Measurements from ENCODE around the gene KCNQ1. TPM values are rescaled to one million over a fixed set of nuclear protein-coding genes. Genes with fewer than 3 reads are reported as not detected.

KCNQ1 gene
- total and polyA plus RNA-seq, 2 of the 13 experiments (the other 11 are each of a cell fraction or from before 2014, with no cell fraction given), result 0.02 to 0.08 TPM

DNA sequence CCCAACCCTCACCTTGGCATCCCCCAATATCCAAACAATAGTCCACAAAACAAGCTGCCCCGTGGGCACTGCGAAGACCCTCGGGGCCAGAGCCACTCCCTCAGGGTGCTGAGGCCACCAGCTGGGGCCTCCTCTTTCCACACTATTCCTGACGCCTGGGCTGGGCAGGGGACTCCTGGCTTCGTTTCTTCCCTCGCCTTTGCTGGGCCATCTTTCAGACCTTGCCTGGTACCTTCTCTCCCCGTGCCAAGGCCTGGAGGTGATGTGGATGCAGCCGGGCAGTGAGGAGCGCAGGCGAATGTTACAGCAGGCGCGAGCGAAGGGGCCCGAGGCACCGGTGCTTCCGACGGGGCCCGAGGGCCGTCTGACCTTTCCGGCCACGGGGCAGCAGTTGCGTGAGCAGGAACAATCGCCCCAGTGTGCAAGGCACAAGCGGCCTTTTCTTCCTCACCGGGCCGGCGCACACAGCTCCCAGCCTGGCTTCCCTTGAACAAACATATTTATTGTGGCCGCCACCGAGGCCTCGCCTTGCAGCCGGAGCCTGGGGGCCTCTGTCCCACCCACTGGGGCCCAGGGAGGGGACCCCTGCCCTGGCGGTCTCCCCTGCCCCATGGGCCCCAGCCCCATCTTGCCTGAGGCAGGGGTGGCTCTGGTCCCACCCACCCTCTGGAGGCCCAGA lies 287.6 kb downstream of the KCNQ1 start (continued):
- TF ChIP-seq BRF2 (CRISPR knock-in tag; IDR thresholded peaks at IDR 0.05) (no peak), MYC (CRISPR knock-in tag; IDR thresholded peaks at IDR 0.05; ENCODE audit: borderline replicate concordance) (peak; percentile 90), REPIN1 (CRISPR knock-in tag; IDR thresholded peaks at IDR 0.05; ENCODE audit: borderline replicate concordance, low read depth) (no peak), GABPB1 (CRISPR knock-in tag; IDR thresholded peaks at IDR 0.05) (peak; percentile 86), ZNF615 (CRISPR knock-in tag; IDR thresholded peaks at IDR 0.05; ENCODE audit: borderline replicate concordance) (no peak), ZNF577 (CRISPR knock-in tag; IDR thresholded peaks at IDR 0.05; ENCODE audit: borderline replicate concordance, low read depth) (no peak), ZNF10 (CRISPR knock-in tag; IDR thresholded peaks at IDR 0.05; ENCODE audit: borderline replicate concordance, low read depth) (no peak), SOX6 (IDR thresholded peaks at IDR 0.05) (no peak), SOX6 (CRISPR knock-in tag; IDR thresholded peaks at IDR 0.05) (peak; percentile 95), ZBTB20 (CRISPR knock-in tag; IDR thresholded peaks at IDR 0.05; ENCODE audit: borderline replicate concordance, low read depth) (0 out of 2 replicates have a peak, but pooled peaks have one; percentile 66), RORA (CRISPR knock-in tag; IDR thresholded peaks at IDR 0.05) (no peak), ZFP90 (CRISPR knock-in tag; IDR thresholded peaks at IDR 0.05; ENCODE audit: borderline replicate concordance) (peak; percentile 87), MAX (IDR thresholded peaks at IDR 0.05) (no peak), SRF (IDR thresholded peaks at IDR 0.05; ENCODE audit: low read depth, low read length) (no peak), STAT5B (CRISPR knock-in tag; IDR thresholded peaks at IDR 0.05) (peak; percentile 75; the same call in 1 of the 2 replicates), CENPBD1 (CRISPR knock-in tag; IDR thresholded peaks at IDR 0.05; ENCODE audit: borderline replicate concordance, low read depth) (no peak), JDP2 (CRISPR knock-in tag; IDR thresholded peaks at IDR 0.05; ENCODE audit: borderline replicate concordance) (no peak), HINFP (CRISPR knock-in tag; IDR thresholded peaks at IDR 0.05; ENCODE audit: low read depth) (peak; percentile 73; the same call in 1 of the 2 replicates), FOXP1 (IDR thresholded peaks at IDR 0.05) (no peak), FOXP1 (CRISPR knock-in tag; IDR thresholded peaks at IDR 0.05) (peak; percentile 62), SP4 (CRISPR knock-in tag; IDR thresholded peaks at IDR 0.05) (no peak), SPEN (CRISPR knock-in tag; IDR thresholded peaks at IDR 0.05; ENCODE audit: low read depth) (peak; percentile 70), ZNF564 (CRISPR knock-in tag; IDR thresholded peaks at IDR 0.05) (peak; percentile 73; the same call in 1 of the 2 replicates), SMAD3 (CRISPR knock-in tag; IDR thresholded peaks at IDR 0.05) (peak; percentile 48), ZNF256 (CRISPR knock-in tag; conservative IDR thresholded peaks at IDR 0.05) (peak; percentile 45; the same call in 1 of the 2 replicates)
- TF ChIP-seq, protein P1, sequence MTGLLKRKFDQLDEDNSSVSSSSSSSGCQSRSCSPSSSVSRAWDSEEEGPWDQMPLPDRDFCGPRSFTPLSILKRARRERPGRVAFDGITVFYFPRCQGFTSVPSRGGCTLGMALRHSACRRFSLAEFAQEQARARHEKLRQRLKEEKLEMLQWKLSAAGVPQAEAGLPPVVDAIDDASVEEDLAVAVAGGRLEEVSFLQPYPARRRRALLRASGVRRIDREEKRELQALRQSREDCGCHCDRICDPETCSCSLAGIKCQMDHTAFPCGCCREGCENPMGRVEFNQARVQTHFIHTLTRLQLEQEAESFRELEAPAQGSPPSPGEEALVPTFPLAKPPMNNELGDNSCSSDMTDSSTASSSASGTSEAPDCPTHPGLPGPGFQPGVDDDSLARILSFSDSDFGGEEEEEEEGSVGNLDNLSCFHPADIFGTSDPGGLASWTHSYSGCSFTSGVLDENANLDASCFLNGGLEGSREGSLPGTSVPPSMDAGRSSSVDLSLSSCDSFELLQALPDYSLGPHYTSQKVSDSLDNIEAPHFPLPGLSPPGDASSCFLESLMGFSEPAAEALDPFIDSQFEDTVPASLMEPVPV (CRISPR knock-in tag; IDR thresholded peaks at IDR 0.05), result no peak

All from HepG2 (cell line).